ENCODE results near the gene RNPS1.
A peak's percentile ranks its signal among the peaks of the same experiment; 100 is the strongest.

The RNPS1 gene

GRCh38 chr16:2210386-2211365, 57.2 kb downstream of the RNPS1 start, which contains the start of gene BRICD5:
BRICD5 (minus strand) TSS chr16:2210863; CDS start chr16:2210833, 30 bp downstream.
- no peak for DNase-seq

GRCh38 chr16:2210009-2210332, 58.0 kb downstream of the RNPS1 start:
- DNase-seq: no peak

DNA sequence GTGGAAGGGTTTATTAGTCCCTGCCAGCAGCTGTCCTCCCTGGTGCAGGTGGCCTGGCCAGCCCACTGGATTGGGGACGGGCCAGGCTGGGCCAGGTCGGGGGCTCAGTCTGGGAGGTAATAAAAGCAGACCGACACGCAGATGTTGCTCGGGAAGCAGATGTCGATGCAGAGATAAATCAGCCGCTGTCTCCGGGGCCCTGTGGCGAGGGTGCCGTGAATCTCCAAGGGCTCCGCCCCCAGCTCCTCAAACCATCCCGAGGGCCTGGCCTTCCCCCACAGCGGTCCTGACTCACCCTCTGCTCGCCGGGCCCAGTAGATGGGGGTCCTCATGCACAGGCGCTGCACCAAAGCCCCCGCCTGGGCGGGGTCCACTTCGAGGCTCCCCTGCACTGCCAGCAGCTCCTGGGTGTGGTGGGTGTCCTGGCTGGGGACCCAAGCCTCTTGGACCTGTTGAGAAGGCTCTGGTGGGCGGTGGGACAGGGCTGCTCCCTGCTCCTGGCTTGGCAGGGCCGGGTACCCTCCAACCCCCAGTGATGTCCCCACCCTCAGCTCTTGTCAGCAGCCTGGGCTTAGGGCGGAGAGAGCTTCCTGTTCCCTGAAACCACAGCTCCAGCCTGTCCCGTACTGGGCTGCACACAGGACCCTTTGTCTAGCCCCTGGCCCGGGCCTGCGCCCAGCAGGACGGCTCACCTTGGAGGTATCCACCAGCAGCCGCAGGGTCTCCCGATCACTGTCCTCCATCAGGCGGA, 58.5 kb downstream of the RNPS1 start:
- no peak for DNase-seq

DNA sequence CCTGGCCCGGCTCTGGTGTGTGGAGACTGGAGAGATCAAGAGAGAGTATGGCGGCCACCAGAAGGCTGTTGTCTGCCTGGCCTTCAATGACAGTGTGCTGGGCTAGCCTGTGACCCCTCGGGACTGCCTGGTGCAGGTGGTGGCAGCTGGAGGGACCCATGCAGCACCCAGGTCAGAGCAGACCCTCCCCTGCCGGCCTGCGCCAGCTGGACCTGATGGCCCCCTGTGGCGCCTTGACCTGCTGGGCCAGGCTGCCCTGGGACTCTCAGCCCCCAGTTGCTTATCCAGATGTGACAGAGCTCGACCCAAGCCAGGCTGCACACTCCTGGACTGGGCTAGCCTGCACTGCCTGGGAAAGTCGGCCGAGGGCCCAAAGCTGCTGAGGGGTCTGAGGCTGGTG, 59.2 kb downstream of the RNPS1 start:
- no peak for DNase-seq

DNA sequence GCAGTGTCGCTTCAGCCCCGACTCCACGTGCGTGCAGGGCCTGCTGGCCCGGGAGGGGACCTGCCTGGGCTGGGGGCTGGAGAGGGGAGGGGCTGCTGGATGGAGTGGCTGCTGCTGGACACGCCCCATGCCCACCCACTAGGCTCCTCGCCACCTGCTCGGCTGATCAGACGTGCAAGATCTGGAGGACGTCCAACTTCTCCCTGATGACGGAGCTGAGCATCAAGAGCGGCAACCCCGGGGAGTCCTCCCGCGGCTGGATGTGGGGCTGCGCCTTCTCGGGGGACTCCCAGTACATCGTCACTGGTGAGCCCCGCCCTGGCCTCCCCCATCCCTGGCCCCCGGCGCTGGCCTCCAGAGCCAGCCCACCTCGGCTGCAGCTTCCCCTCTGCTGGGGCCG, 59.6 kb downstream of the RNPS1 start:
- DNase-seq: no peak

GRCh38 chr16:2207872-2208271, 60.1 kb downstream of the RNPS1 start:
- DNase-seq: no peak

GRCh38 chr16:2206780-2207433, 61.0 kb downstream of the RNPS1 start:
- no peak for DNase-seq

DNA sequence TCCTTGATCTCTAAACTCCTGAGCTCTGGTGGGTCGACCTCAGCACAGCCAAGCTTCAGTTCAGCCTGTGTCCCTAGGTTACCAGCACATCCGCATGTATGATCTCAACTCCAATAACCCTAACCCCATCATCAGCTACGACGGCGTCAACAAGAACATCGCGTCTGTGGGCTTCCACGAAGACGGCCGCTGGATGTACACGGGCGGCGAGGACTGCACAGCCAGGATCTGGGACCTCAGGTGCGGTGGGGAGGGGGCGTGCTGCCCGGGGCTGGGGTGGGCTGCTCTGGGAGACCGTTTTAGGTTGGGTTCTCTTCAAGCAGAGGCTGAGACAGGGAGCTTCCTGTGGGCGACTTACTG, 61.5 kb downstream of the RNPS1 start:
- DNase-seq: no peak

- no peak for DNase-seq
Observed at GRCh38 chr16:2205967-2206313, 62.0 kb downstream of the RNPS1 start.

- peak; percentile 89 to 93 for DNase-seq
Observed at GRCh38 chr16:2205104-2205966, 62.6 kb downstream of the RNPS1 start, which contains the start of gene MLST8. MLST8 (plus strand) TSS chr16:2205454; CDS start chr16:2206086, 632 bp downstream.

- DNase-seq: no peak
Observed at GRCh38 chr16:2204416-2205103, 63.4 kb downstream of the RNPS1 start.
